GM23338 (cell line): ENCODE results near the gene PLIN4. TPM values are rescaled to one million over a fixed set of nuclear protein-coding genes. Genes with fewer than 3 reads are reported as not detected.

Source experiments
- CREB1 ChIP-seq: fragments of 250-450 bp; sonication (Bioruptor Pico); IDR thresholded peaks from 2 replicates; pipeline ENCODE4 v1.5.0; 2020; ENCODE audit warnings: low read depth, mild to moderate bottlenecking, moderate library complexity
- ETS1 ChIP-seq: IDR thresholded peaks from 2 replicates; pipeline ENCODE4 v1.6.1; 2016; ENCODE audit warnings: antibody characterized with exemption
- EZH2 ChIP-seq: fragments of 200-600 bp; sonication (generic); IDR thresholded peaks from one replicate; pipeline ENCODE4 v1.8.0; 2017; ENCODE audit warnings: antibody characterized with exemption, mild to moderate bottlenecking, low read depth; ENCODE audit not compliant: unreplicated experiment
- NANOG ChIP-seq: IDR thresholded peaks from 2 replicates; pipeline ENCODE4 v1.6.1; 2016; ENCODE audit warnings: antibody characterized with exemption, borderline replicate concordance
- POLR2AphosphoS5 ChIP-seq: IDR thresholded peaks from 2 replicates; pipeline ENCODE4 v1.6.1; 2016; ENCODE audit warnings: antibody characterized with exemption, low read depth
- STAT1 ChIP-seq: IDR thresholded peaks from one replicate; pipeline ENCODE4 v1.6.1; 2016; ENCODE audit warnings: antibody characterized with exemption; ENCODE audit not compliant: unreplicated experiment
- ZNF331 ChIP-seq: fragments of 250-450 bp; sonication (Bioruptor Pico); IDR thresholded peaks from 2 replicates; pipeline ENCODE4 v1.5.0; 2020; ENCODE audit warnings: low read depth, mild to moderate bottlenecking, moderate library complexity
- polyA plus RNA-seq: library from polyadenylated mRNA; unstranded; fragments of >200 nt; fragmentation: Nextera tagmentation; extraction: Ambion mirVana; gene quantifications from 2 replicates; pipeline ENCODE4 v1.2.1, GENCODE V29; 2016
- total RNA-seq: library from RNA; depleted of rRNA; stranded (reverse); fragments of >200 nt; shearing (Covaris generic); gene quantifications from 2 replicates; pipeline ENCODE4 v1.2.3, GENCODE V29; 2014
- TF ChIP-seq, protein P1 (sequence below): fragments of 250-450 bp; sonication (Bioruptor Pico); IDR thresholded peaks from 2 replicates; pipeline ENCODE4 v1.5.0; 2020; ENCODE audit warnings: mild to moderate bottlenecking, moderate library complexity

Gene PLIN4
- total and polyA plus RNA-seq, 2 experiments from 2014 or later, result 0.19 to 0.59 TPM

GRCh38 chr19:4556597-4557127 lies 38.4 kb upstream of the PLIN4 start (continued):
- TF ChIP-seq, protein P1, sequence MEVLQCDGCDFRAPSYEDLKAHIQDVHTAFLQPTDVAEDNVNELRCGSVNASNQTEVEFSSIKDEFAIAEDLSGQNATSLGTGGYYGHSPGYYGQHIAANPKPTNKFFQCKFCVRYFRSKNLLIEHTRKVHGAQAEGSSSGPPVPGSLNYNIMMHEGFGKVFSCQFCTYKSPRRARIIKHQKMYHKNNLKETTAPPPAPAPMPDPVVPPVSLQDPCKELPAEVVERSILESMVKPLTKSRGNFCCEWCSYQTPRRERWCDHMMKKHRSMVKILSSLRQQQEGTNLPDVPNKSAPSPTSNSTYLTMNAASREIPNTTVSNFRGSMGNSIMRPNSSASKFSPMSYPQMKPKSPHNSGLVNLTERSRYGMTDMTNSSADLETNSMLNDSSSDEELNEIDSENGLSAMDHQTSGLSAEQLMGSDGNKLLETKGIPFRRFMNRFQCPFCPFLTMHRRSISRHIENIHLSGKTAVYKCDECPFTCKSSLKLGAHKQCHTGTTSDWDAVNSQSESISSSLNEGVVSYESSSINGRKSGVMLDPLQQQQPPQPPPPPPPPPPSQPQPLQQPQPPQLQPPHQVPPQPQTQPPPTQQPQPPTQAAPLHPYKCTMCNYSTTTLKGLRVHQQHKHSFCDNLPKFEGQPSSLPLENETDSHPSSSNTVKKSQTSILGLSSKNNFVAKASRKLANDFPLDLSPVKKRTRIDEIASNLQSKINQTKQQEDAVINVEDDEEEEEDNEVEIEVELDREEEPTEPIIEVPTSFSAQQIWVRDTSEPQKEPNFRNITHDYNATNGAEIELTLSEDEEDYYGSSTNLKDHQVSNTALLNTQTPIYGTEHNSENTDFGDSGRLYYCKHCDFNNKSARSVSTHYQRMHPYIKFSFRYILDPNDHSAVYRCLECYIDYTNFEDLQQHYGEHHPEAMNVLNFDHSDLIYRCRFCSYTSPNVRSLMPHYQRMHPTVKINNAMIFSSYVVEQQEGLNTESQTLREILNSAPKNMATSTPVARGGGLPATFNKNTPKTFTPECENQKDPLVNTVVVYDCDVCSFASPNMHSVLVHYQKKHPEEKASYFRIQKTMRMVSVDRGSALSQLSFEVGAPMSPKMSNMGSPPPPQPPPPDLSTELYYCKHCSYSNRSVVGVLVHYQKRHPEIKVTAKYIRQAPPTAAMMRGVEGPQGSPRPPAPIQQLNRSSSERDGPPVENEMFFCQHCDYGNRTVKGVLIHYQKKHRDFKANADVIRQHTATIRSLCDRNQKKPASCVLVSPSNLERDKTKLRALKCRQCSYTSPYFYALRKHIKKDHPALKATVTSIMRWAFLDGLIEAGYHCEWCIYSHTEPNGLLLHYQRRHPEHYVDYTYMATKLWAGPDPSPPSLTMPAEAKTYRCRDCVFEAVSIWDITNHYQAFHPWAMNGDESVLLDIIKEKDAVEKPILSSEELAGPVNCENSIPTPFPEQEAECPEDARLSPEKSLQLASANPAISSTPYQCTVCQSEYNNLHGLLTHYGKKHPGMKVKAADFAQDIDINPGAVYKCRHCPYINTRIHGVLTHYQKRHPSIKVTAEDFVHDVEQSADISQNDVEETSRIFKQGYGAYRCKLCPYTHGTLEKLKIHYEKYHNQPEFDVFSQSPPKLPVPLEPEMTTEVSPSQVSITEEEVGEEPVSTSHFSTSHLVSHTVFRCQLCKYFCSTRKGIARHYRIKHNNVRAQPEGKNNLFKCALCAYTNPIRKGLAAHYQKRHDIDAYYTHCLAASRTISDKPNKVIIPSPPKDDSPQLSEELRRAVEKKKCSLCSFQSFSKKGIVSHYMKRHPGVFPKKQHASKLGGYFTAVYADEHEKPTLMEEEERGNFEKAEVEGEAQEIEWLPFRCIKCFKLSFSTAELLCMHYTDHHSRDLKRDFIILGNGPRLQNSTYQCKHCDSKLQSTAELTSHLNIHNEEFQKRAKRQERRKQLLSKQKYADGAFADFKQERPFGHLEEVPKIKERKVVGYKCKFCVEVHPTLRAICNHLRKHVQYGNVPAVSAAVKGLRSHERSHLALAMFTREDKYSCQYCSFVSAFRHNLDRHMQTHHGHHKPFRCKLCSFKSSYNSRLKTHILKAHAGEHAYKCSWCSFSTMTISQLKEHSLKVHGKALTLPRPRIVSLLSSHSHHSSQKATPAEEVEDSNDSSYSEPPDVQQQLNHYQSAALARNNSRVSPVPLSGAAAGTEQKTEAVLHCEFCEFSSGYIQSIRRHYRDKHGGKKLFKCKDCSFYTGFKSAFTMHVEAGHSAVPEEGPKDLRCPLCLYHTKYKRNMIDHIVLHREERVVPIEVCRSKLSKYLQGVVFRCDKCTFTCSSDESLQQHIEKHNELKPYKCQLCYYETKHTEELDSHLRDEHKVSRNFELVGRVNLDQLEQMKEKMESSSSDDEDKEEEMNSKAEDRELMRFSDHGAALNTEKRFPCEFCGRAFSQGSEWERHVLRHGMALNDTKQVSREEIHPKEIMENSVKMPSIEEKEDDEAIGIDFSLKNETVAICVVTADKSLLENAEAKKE (CRISPR knock-in tag), result no peak
- TF ChIP-seq ZNF331 (CRISPR knock-in tag) (no peak), CREB1 (no peak), EZH2 (no peak), POLR2AphosphoS5 (no peak), ETS1 (no peak), NANOG (no peak), STAT1 (no peak)
